ENCODE measurements around the gene FPR2.
"Not testable (repeated sequence)": the region's sequence is repeated elsewhere in the genome, so short reads cannot be mapped to it uniquely, and the experiment has no call there.

Gene FPR2

DNA sequence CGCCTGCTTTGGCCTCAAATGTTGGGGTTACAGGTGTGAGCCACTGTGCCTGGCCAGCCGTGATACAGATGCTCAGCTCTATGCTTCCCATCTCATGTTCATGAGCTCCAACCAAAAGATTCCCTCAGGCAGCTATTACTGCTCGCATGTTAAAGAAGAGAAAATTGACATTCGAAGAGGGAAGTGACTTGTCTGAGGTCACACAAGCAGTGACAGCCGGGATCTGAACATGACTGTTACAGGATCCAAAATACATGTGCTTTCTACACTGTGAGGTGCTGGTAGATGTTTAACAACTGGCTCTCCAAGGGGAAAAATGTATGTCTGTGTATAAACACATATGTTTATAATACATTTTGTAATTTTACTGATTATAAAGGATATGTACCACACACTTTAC is 20.6 kb upstream of the FPR2 start:
- FAIRE-seq: no peak

GRCh38 chr19:51742789-51743188 is 18.2 kb upstream of the FPR2 start:
- no peak for FAIRE-seq

GRCh38 chr19:51743405-51743804 is 17.6 kb upstream of the FPR2 start:
- no peak for FAIRE-seq

DNA sequence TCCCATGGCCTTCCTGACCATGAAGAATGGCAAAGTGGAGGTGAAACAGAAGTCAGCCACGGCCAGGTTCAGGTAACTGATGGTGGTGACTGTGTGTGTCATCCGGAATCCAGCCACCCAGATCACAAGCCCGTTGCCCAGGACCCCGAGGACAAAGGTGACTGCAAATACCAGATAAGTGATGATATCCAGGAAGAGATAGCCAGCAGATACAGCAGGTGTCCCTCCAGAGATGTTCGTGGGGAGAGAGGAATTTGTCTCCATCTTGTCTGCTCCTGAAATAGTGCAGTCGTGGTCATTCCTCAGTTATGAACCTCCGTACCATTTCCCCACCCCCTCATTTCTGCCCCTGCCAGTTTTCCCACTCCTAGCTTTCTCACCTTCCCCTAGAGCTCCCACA is 14.2 kb upstream of the FPR2 start:
- FAIRE-seq: no peak

GRCh38 chr19:51749979-51750378 is 11.0 kb upstream of the FPR2 start:
- FAIRE-seq: no peak

DNA sequence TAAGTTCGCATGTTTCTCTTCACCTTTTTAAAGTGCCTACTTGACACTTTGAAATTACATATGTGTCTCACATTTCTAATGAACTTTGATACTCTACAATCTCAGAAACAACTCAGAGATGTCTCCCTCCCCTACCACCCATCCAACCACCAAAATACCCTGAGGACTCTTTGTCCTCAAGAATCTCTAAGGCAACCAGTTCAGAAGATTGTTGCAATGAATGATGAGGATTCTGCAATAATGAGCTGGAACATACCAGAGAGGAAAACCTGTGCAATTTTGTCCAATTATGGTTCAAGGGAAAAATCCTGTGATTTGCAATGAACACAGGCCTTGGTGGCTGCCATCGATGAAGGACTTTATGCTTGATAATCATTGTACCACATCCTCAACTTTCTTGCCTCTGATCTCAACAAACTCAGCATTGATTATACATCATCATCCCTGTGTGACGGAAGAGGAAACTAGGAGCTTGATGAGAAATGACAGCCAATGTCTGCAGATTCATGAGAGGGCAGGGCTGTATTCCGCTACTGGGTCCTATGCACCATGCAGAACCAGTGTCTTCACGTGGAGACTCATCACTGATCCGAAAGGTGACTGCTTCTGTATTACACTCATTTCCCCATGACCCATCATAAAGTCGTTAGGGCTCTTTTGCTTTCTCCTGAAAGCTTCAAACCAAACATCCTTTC is 10.4 kb upstream of the FPR2 start:
- no peak for FAIRE-seq

DNA sequence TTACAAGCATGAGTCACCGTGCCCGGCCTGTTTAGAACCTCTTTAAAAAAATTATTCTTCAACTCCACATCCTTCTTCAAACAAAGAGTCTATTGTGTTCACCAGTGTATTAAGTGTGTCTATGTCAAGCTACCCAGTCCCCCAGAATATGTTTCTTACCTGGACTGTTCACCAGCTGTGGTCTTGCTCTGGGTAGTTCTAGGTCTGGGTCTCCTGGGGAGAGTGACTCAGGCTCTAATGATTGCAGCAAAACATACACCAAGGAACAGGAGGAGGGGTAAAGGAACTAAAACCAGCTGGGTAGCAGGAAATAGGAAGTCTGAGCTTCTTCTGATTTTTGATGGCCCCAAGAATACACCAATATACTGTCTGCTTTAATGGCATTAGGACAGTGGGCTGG is 9.3 kb upstream of the FPR2 start, which contains the start of gene FPR1:
FPR1 (minus strand) TSS at position 224 of the 400 bp plus-strand sequence. CDS start 4,884 bp downstream, outside the sequence.
- no peak for FAIRE-seq

DNA sequence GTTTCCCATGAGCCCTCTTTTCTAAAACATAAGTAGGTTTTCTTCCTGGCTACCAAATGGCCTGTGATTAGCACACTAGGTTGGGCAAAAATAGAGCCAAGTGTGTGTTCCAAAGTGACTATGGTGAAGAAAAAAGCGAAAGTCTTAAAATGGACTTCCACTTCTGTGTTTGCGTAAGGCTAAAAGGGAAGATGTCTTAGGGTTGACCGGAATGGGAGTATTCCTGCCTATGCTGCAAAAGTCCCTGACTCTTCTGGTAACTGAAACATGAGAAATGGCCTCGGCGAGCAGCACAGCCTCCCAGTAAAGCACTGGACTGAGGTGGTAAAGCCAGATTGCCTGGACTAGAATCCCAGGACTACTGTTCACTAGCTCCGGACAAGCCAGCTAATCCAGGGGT is 6.9 kb upstream of the FPR2 start:
- FAIRE-seq: no peak

DNA sequence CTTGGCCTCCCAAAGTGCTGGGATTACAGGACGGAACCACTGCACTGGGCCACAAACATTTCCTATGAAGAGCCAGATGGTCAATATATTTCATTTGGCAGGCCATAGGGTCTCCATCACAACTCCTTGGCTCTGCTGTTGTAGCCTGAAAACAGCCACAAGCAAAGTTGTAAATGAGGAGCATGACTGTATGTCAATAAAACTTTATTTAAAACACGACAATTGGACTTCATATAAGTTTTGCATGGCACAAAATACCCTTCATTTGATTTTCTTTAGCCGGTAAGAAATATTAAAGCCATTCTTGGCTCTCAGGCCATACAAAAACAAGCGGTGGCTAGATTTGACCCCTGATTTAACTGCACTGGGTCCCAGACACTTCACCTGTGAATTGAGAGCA is 6.2 kb upstream of the FPR2 start:
- FAIRE-seq: no peak

- FAIRE-seq: no peak
Observed at GRCh38 chr19:51755571-51755970, 5.4 kb upstream of the FPR2 start.

- no peak for FAIRE-seq
Observed at GRCh38 chr19:51761696-51762095, 716 bp downstream of the FPR2 start.

- FAIRE-seq: no peak
Observed at GRCh38 chr19:51765086-51765485, 4.1 kb downstream of the FPR2 start.

GRCh38 chr19:51766461-51766860 is 5.5 kb downstream of the FPR2 start:
- FAIRE-seq: no peak

- no peak for FAIRE-seq
Observed at GRCh38 chr19:51771376-51772130, 10.6 kb downstream of the FPR2 start.

- FAIRE-seq: no peak
Observed at GRCh38 chr19:51772977-51773376, 12.0 kb downstream of the FPR2 start.

DNA sequence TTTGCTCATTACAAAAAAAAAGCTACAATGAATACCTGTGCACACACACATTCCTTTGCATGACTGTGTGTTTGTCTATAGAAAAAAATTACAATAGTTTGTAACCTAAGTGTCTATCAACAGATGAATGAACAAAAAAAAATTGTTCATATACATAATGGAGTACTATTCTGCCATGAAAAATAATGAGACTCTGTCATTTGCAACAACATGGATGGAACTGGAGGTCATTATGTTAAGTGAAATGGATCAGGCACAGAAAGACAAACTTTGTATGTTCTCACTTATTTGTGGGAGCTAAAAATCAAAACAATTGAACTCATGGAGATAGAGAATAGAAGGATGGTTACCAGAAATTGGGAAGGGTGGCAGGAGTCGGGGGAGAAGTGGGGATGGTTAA is 15.6 kb downstream of the FPR2 start:
- not testable (repeated sequence) for FAIRE-seq

GRCh38 chr19:51777570-51778462 is 16.8 kb downstream of the FPR2 start:
- FAIRE-seq: no peak

DNA sequence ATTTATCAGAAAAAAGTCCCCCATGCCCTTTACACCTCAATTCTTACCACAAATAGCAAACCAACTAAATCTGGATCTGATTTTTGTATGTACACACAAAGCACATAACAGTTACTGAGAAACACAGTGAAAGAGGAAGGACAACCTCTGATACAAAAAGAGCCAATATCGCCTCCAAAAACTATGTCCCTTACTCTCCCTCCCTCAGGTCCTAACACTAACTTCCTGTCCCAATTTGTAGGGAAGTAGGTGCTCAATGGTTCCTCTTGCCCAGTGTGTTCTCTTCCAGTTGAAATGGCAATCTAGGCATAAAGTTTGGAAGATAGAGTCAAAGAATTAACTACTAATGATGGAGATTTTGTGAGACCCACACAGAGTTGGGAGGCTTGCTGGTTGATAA is 18.2 kb downstream of the FPR2 start:
- no peak for FAIRE-seq

DNA sequence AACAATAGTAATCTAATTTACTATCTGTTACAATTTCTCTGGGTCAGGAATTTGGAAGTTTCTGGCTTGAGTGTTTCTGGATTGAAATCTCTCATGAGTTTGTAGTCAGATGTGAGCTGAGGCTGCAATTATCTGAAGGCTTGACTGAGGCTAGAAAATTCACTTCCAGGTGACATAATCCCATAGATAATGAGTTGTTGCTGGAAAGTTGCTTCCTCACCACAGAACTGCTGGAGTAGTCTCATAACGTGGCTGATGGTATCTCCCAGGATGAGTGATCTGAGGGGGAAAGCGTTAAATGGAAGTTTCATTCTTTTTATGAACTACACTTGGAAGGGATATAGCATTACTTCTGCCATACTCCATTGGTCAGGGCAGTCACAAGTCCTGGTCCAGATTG is 18.7 kb downstream of the FPR2 start:
- FAIRE-seq: no peak

DNA sequence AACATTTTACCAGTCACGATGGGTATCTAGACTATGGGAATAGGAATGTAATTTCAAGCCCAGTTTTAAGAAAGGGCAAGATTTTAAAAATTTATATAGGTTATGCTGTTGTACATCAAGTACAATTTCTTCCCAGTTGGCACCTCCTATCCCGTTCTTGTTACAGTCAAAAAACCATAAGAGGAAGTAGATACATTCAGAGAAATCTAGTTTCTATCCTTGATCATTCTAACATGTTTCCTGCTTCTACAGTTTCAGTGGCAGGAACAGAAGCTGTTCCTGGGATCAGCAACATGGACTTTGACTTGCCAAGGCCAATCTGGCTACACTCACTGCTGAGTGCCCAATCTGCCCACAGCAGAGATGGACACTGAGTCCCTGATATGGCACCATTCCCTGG is 19.3 kb downstream of the FPR2 start:
- FAIRE-seq: no peak

DNA sequence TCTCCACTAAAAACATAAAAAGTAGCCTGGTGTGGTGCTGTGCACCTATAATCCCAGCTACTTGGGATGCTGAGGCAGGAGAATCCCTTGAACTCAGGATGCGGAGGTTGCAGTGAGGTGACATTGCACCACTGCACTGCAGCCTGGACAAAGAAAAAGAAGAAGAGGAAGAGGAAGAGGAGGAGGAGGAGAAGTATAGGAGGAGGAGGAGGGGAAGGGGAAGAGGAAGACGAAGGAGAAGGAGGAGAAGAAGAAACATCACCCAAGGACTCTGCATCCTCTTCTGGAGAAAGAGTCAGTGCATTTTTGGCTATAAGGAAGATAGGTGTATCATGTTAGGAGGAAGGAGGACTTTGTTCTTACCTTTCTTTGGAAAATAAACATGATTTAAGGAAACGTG is 21.0 kb downstream of the FPR2 start:
- no peak for FAIRE-seq

- no peak for FAIRE-seq
Observed at GRCh38 chr19:51783372-51783771, 22.4 kb downstream of the FPR2 start.

DNA sequence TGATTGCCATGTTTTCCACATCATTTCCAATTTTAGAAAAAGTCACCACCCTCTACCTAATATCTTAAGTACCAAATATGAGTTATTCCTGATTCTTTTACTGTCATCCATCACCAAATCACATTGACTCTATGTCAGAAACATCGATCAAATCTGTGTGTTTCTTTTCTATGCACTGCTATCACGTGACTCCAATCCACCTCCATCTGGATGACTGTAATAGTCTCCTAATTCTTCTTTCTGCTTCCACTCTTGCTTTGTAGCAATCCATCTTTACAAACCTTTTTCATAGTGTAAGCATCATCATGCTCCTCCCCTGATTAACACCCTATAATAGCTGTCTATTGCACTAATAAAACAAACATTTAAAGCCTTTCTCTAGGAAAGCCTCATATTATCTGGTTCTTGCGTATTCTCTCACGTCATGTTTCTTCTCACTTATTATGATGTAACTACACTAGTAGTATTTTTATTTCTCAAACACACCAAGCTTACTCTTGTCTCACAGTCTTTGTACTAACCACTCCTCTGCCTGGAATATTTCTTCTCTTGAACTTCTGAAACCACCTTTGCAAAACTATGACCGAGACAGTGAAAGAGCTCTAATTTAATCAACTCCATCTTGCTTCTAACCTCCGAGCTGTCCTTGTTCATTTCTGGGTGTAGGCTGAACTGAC is 23.3 kb downstream of the FPR2 start:
- FAIRE-seq: no peak

All from colon (tissue), 2 donors.